RKO (cell line): ENCODE results near the gene XRN2.

Experiments
- DNase-seq: peaks from one replicate; pipeline ENCODE4 v3.0.0-alpha.2; 2016; ENCODE audit warnings: low spot score

Gene XRN2

DNA sequence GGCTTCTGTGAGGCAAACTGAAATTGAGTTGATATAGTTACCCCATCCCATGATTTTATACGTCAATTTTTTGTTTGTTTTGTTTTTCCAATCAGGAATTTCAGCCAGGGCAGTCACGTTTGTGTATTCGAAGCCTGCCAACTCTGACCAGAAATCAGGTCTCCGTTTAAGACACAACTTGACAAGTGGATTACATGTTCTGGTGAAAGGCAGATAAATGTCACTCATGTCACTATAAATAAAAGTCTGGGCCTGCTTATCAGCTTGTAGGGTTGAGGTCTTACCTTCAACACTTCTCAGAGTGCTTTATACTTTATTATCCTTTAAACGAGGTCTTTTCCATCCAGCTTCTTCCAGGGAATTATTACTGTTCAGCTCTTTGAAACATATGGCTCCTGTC, 8.4 kb upstream of the XRN2 start:
- no peak for DNase-seq

GRCh38 chr20:21301940-21302663, 1.0 kb upstream of the XRN2 start:
- DNase-seq = peak; percentile 42

DNA sequence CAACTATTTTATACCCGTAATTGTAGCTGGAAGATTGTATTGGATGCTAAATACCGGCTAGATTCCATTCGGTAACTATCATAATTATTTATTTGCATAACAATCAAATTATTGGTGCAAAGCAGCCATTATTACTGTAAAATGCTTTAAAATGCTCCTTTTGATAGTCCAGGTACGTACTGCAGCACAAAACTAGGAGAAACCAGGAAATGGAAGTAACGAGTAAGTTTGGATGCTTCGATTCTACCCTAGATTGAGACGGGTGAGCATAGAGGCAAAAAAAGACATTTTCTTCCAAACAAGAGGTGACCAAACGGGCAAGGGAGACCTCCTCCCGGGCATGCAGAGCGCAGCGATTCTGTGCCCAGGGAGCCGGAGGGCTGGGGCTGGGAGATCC, 469 bp upstream of the XRN2 start:
- no peak for DNase-seq

- DNase-seq = peak; percentile 51
Measured at GRCh38 chr20:21303872-21304586, 898 bp downstream of the XRN2 start.

DNA sequence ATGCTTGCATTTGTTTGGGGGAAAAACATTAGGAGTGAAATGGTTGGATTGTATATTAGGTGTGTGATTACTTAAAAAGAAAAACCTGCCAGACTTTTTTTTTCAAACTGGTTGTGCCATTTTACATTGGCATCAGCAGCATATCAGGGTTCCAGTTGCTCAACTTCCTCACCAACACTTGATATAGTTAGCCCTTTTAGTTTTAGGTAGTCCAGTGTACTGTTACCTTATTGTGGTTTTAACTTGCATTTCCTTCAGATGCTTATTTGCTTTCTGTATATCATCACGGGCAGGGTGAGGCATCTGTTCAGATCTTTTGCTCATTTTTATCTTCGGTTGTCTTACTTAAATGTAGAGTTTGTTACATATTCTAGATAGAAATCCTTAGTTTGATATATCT, 5.2 kb downstream of the XRN2 start:
- DNase-seq = no peak

GRCh38 chr20:21309678-21310467, 6.7 kb downstream of the XRN2 start:
- no peak for DNase-seq

DNA sequence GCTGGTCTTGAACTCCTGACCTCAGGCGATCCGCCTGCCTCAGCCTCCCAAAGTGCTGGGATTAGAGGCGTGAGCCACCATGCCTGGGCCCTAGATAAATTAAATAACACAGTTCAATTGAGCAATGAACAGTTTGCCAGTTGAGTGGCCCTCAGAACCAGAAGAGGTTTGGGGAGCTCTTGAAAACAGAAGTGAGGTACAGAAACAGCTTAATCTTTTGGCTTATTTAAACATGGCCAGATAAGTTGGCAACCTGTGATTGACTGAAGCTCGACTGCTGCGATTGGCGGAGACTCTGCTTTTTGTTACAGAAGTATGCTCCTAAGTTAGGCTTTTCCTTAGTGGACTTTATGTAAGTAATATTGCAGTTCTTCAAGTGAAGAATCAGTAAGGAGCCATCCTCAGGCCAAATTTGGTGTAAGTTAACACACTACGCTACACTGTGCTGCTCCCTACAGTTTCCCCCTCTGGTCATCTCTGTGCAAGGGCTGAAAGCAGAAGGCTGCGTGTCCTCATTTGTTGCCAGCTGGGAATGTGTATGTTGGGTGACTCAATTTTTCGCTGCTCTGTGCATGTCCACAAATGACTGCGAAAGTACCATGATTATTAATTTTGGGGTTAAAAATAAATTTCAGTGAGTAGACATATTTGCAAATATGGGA, 9.8 kb downstream of the XRN2 start:
- DNase-seq = no peak

GRCh38 chr20:21315138-21315537, 12.0 kb downstream of the XRN2 start:
- DNase-seq = peak; percentile 57

GRCh38 chr20:21322083-21322710, 19.1 kb downstream of the XRN2 start:
- DNase-seq = no peak

- no peak for DNase-seq
Measured at GRCh38 chr20:21322921-21323331, 19.8 kb downstream of the XRN2 start.

- DNase-seq = peak; percentile 86
Measured at GRCh38 chr20:21323640-21324039, 20.5 kb downstream of the XRN2 start.

DNA sequence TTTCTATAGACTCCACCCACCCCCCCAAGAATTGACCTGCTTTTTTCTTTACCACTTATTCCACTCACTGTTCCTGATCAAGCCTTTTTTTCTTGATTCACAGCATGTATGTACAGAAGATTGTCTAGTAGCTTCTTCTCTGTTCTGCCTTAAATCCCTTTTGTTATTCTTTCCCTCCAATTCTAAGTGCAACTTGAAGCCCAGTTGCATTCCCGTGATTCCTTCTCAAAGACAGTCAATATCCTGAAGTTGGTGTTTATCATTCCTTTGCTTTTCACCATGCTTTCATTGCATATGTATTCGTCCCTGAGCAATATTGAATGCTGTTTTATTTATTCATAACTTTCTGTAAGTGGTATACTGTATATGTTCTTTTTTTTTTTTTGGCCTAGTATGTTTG, 21.0 kb downstream of the XRN2 start:
- no peak for DNase-seq

- no peak for DNase-seq
Measured at GRCh38 chr20:21325296-21325695, 22.2 kb downstream of the XRN2 start.

DNA sequence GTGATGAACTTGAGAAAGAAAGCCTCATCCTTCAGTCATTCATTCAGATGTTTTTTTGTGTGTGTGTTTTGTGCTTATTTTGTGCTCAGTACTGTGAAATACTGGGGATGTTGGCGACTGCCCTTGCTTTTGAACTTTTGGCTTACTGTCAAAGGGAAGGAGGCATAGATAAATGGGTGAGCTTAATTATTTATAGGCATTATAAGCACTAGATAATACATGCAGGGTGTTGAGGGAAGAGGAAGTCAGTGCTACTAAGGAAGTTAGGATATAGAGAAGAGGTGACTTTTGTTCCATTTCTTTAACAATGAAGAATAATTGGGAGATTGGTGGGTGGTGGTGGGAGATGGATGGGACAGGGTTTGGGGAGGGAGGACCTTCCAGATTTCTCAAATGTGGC, 23.6 kb downstream of the XRN2 start:
- no peak for DNase-seq

DNA sequence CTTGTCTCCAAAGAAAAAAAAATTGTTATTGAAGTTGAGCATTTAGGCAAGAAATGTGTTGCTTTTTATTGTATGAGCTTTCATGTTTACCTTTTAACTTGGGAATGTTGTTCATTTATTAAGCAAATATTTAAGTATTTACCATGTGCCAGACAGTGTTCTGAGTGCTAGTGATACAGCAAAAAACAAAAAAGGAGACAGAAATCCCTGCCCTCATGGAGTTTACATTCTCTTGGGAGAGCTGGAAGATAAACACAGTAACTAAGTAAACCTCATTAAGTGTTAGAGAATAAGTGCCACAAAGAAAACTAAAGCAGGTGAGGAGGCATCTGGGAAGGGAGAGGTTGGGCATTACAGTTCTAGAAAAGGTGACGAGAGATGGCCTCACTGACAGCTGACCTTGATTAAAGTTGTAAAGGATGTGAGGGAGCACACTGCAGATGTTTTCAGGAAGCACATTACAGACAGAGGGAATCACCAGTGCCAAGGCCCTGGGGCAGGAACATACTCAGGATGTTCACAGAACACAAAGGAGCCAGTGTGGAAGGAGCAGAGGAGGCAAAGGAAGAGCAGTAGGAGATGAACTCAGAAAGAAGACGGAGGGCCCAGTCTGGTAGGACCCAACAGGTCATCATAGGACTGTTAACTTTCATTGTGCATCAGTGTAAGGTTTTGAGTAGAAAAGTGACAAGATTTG, 33.5 kb downstream of the XRN2 start:
- DNase-seq = no peak

- DNase-seq = no peak
Measured at GRCh38 chr20:21338291-21338690, 35.2 kb downstream of the XRN2 start.

DNA sequence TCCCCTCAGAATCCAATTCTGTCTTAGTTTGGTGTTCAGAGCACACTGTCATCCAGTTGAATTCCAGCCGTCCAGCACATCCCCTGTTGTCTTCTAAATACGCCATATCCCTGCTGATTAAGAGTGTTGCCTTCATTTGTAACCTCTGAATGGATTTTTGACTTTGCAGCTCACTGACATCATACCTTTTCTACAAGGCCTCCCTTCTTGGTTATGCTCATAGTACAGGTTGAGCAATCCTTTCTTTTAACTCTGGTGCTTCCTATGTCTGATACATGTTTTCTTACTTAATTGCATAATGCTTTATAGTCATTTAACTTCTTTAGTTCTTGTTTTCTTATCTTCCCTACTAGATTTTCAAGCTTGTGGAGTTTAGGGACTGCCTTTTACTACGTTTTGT, 36.4 kb downstream of the XRN2 start:
- no peak for DNase-seq

- DNase-seq = no peak
Measured at GRCh38 chr20:21340991-21341697, 38.0 kb downstream of the XRN2 start.

- DNase-seq = no peak
Measured at GRCh38 chr20:21342656-21343345, 39.7 kb downstream of the XRN2 start.
